ENCODE data around the gene TTPAL. TPM values are rescaled to one million over a fixed set of nuclear protein-coding genes. Genes with fewer than 3 reads are reported as not detected.

Gene TTPAL
- total RNA-seq, 1 experiment from 2014 or later = 21.1 TPM

GRCh38 chr20:44527716-44528199 lies 52.1 kb downstream of the TTPAL start:
- Mint-ChIP-seq H3K36me3 (ENCODE audit: insufficient read depth in 1 of 3, low read depth in 3 of 3) (no peaks in the 10 kb centered on the region; a peak in 1 of 7 replicates), H3K27me3 (ENCODE audit: low read depth) (no peaks in the 10 kb centered on the region), H3K9me3 (0 out of 5 replicates have a peak, but pooled peaks cover 0 to 2% of the 10 kb centered on the region in 2 experiments), H3K4me1 (peaks cover 16 to 33% of the 10 kb centered on the region in 2 experiments), H3K4me3 (no peak overlapping the region), H3K27ac (no peak overlapping the region)
- Histone ChIP-seq H3K4me1 (ENCODE audit: insufficient read depth, low read length) (peaks cover 5% of the 10 kb centered on the region; the same call in 1 of the 2 replicates), H3K23ac (ENCODE audit: insufficient read length, low read depth, low read length) (no peak overlapping the region), H4K8ac (replicated peaks; ENCODE audit: insufficient read length, low read depth, low read length) (no peak overlapping the region), H3K56ac (ENCODE audit: insufficient read length, low read depth, low read length) (no peak overlapping the region), H4K20me1 (ENCODE audit: control insufficient read depth, insufficient read depth, insufficient read length) (no peaks in the 10 kb centered on the region), H3K4me2 (ENCODE audit: insufficient read depth, insufficient read length, low read length) (no peak overlapping the region), H3K27ac (ENCODE audit: insufficient read length, low read depth, low read length) (no peak overlapping the region), H2BK120ac (ENCODE audit: low read depth, low read length, poor library complexity, severe bottlenecking) (no peak overlapping the region), H3K4ac (ENCODE audit: low read depth, low read length) (no peak overlapping the region), H2AFZ (ENCODE audit: low read length) (no peak overlapping the region), H2BK12ac (ENCODE audit: insufficient read length, low read depth, low read length) (no peak overlapping the region), H3K23me2 (ENCODE audit: insufficient read length, low read depth, low read length, poor library complexity, severe bottlenecking) (peaks cover 12% of the 10 kb centered on the region), H3K9me3 (ENCODE audit: control insufficient read depth, low read depth, low read length) (no peaks in the 10 kb centered on the region), H2BK15ac (ENCODE audit: low read depth, low read length) (no peak overlapping the region), H2BK5ac (ENCODE audit: insufficient read length, low read length) (no peak overlapping the region), H3K79me2 (ENCODE audit: insufficient read depth, low read length) (no peaks in the 10 kb centered on the region), H3K27me3 (ENCODE audit: insufficient read depth, low read length) (no peaks in the 10 kb centered on the region), H3K79me1 (ENCODE audit: insufficient read depth, low read depth, low read length, poor library complexity, severe bottlenecking) (peaks cover 3% of the 10 kb centered on the region), H3T11ph (ENCODE audit: low read length) (no peak overlapping the region), H2BK20ac (ENCODE audit: low read depth, low read length, poor library complexity, severe bottlenecking) (no peak overlapping the region), H3K18ac (ENCODE audit: insufficient read length, low read depth, low read length) (no peak overlapping the region), H4K91ac (ENCODE audit: insufficient read length, low read depth, low read length) (no peak overlapping the region), H3K9ac (ENCODE audit: extremely low read depth, insufficient read length, low read length) (no peak overlapping the region), H3K14ac (ENCODE audit: insufficient read depth, low read length) (no peak overlapping the region), H2AK5ac (ENCODE audit: insufficient read length, low read length) (no peak overlapping the region), H4K5ac (ENCODE audit: insufficient read length, low read depth, low read length) (no peak overlapping the region)
- no CpG with 5 or more reads among the region's 4 CpGs for WGBS (ENCODE audit: extremely low coverage, insufficient read length, low lambda C conversion rate)
- no peak for TF ChIP-seq CTCF (conservative IDR thresholded peaks at IDR 0.05)
- peak; percentile 33 for DNase-seq

All from H9 (cell line).